A673 (cell line): Measurements from ENCODE around the gene SPIN4. TPM values are rescaled to one million over a fixed set of nuclear protein-coding genes. Genes with fewer than 3 reads are reported as not detected.
"Not testable (repeated sequence)": the region's sequence is repeated elsewhere in the genome, so short reads cannot be mapped to it uniquely, and the experiment has no call there.

Experiments used
- Bru-seq: library from RNA; stranded (reverse); fragments of 400-500 nt; gene quantifications from one replicate; lab custom pipeline; 2021; lab: Mats Ljungman, UMichigan
- BruChase-seq, 2 experiments: library from RNA; stranded (reverse); fragments of 400-500 nt; gene quantifications; one replicate each; lab custom pipeline; 2021; lab: Mats Ljungman, UMichigan
- BruUV-seq: library from RNA; stranded (reverse); fragments of 400-500 nt; replicated peaks from 2 replicates; lab custom pipeline; 2021; lab: Mats Ljungman, UMichigan
- CTCF ChIA-PET: fragments of 300-600 bp; sonication (Branson Sonifier 250); formaldehyde crosslinking; loops from one replicate; lab custom pipeline; 2022; ENCODE audit warnings: antibody characterized with exemption; lab: Charles Lee
- POLR2A ChIA-PET: fragments of 300-600 bp; sonication (Branson Sonifier 250); formaldehyde crosslinking; loops from one replicate; lab custom pipeline; 2022; ENCODE audit warnings: antibody characterized with exemption; ENCODE audit not compliant: low non-redundant PET; lab: Charles Lee
- DNase-seq: peaks from one replicate; pipeline ENCODE4 v3.0.0-alpha.2; 2015; ENCODE audit warnings: low spot score
- H3K27ac ChIP-seq: fragments of 200-600 bp; sonication (generic); 2 replicates; pipeline ENCODE4 v1.5.1; 2016; ENCODE audit warnings: mixed run types, low read depth, mild to moderate bottlenecking, mixed read lengths, antibody characterized with exemption, low read length; ENCODE audit not compliant: poor library complexity, severe bottlenecking
- H3K27me3 ChIP-seq: fragments of 200-600 bp; sonication (generic); replicated peaks from 2 replicates; pipeline ENCODE4 v1.6.1; 2017; ENCODE audit warnings: mixed run types, low read depth, mild to moderate bottlenecking, mixed read lengths, antibody characterized with exemption, low read length; ENCODE audit not compliant: insufficient read depth, poor library complexity
- H3K36me3 ChIP-seq: fragments of 200-600 bp; sonication (generic); 2 replicates; pipeline ENCODE4 v1.6.1; 2016; ENCODE audit warnings: mixed run types, mild to moderate bottlenecking, mixed read lengths, antibody characterized with exemption, low read length; ENCODE audit not compliant: insufficient read depth, poor library complexity, severe bottlenecking
- H3K4me1 ChIP-seq: fragments of 200-600 bp; sonication (generic); 2 replicates; pipeline ENCODE4 v1.6.1; 2017; ENCODE audit warnings: mixed run types, mild to moderate bottlenecking, mixed read lengths, antibody characterized with exemption, low read length; ENCODE audit not compliant: insufficient read depth, poor library complexity, severe bottlenecking
- H3K4me3 ChIP-seq: fragments of 200-600 bp; sonication (generic); 2 replicates; pipeline ENCODE4 v1.5.1; 2016; ENCODE audit warnings: low read depth, mixed run types, mild to moderate bottlenecking, mixed read lengths, low read length; ENCODE audit not compliant: poor library complexity, severe bottlenecking
- H3K9me3 ChIP-seq: fragments of 200-600 bp; sonication (generic); 2 replicates; pipeline ENCODE4 v1.6.1; 2016; ENCODE audit warnings: mixed run types, low read depth, mild to moderate bottlenecking, mixed read lengths, antibody characterized with exemption, low read length; ENCODE audit not compliant: poor library complexity, severe bottlenecking
- CTCF ChIP-seq: fragments of 300-800, 200-600 bp; sonication (generic); conservative IDR thresholded peaks from 2 replicates; pipeline ENCODE4 v1.5.1; 2017; ENCODE audit warnings: low read depth, mild to moderate bottlenecking, antibody characterized with exemption, low read length, moderate library complexity, mixed read lengths
- EZH2 ChIP-seq: fragments of 200-600 bp; sonication (generic); IDR thresholded peaks from 2 replicates; pipeline ENCODE4 v1.6.1; 2017; ENCODE audit warnings: borderline replicate concordance, low read depth, mild to moderate bottlenecking, mixed read lengths, antibody characterized with exemption, low read length; ENCODE audit not compliant: poor library complexity, severe bottlenecking
- intact Hi-C: fragments of 100-400 bp; cut with micrococcal nuclease; formaldehyde crosslinking; loops from one replicate; pipeline ENCODE4 v1.10.0; 2022; ENCODE audit not compliant: unreplicated experiment
- long read RNA-seq: library from polyadenylated mRNA; stranded (forward); transcript quantifications from one replicate; pipeline ENCODE4 v2.0.0, GENCODE V29; 2022
- total RNA-seq: library from RNA; stranded (reverse); gene quantifications from 2 replicates; pipeline ENCODE4 v1.2.3, GENCODE V29; 2021

SPIN4 gene
- total RNA-seq = 4.0 and 4.3 TPM in 2 replicates
- Bru-seq, nascent RNA = percentile 63 among the genes with signal in this experiment
- percentile 86 among the genes with signal in this experiment for BruChase-seq, experiment 1, labeled RNA remaining after a 2-hour chase
- BruChase-seq, experiment 2, labeled RNA remaining after a 6-hour chase = percentile 91 among the genes with signal in this experiment
- long read RNA-seq, full-length matches to known transcripts = 1 of 1 reads
- long read RNA-seq, partial matches to known transcripts = 0 of 1 reads
- long read RNA-seq, other reads (novel, unspliced or antisense) = 0 of 1 reads

GRCh38 chrX:63350941-63351616 lies at the start of gene SPIN4:
SPIN4 (minus strand) TSS chrX:63351332; CDS start chrX:63350819, 513 bp downstream.
- H3K4me1 ChIP-seq = no peaks in the 10 kb centered on the region
- intact Hi-C loops = no loop called here
- H3K9me3 ChIP-seq = no peaks in the 10 kb centered on the region
- DNase-seq = peak; percentile 62
- TF ChIP-seq CTCF (no peak), EZH2 (no peak)
- H3K36me3 ChIP-seq = no peaks in the 10 kb centered on the region
- H3K4me3 ChIP-seq = peak within 1 kb of the TSS; percentile 51
- ChIA-PET POLR2A (no interaction called here), CTCF (interaction anchor here (0.6 kb wide), 1 partner anchor 74 kb away, joined by 4 read pairs; no protein-coding TSS in a partner anchor)
- no TSS peak for BruUV-seq
- no peak within 1 kb of the TSS for H3K27ac ChIP-seq
- no peaks in the 10 kb centered on the region for H3K27me3 ChIP-seq

- no peak overlapping the region for H3K27ac ChIP-seq
- POLR2A ChIA-PET = no interaction called here
- H3K4me1 ChIP-seq = no peaks in the 10 kb centered on the region
- DNase-seq = no peak
- intact Hi-C loops = no loop called here
- CTCF ChIA-PET = interaction anchor here (0.6 kb wide), 1 partner anchor 403 kb away, joined by 6 read pairs; no protein-coding TSS in a partner anchor
- no peak overlapping the region for H3K4me3 ChIP-seq
- no TSS peak for BruUV-seq
- peaks cover 9% of the 10 kb centered on the region for H3K9me3 ChIP-seq
- H3K36me3 ChIP-seq = no peaks in the 10 kb centered on the region
- H3K27me3 ChIP-seq = no peaks in the 10 kb centered on the region
- TF ChIP-seq EZH2 (no peak), CTCF (no peak)
These were observed 49.2 kb upstream of the SPIN4 start for GRCh38 chrX:63400340-63400739.

GRCh38 chrX:63394872-63395271 lies 43.7 kb upstream of the SPIN4 start:
- H3K4me1 ChIP-seq = no peaks in the 10 kb centered on the region
- H3K27ac ChIP-seq = no peak overlapping the region
- no peak overlapping the region for H3K4me3 ChIP-seq
- ChIA-PET POLR2A (no interaction called here), CTCF (no interaction called here)
- no peaks in the 10 kb centered on the region for H3K27me3 ChIP-seq
- TF ChIP-seq CTCF = no peak
- TF ChIP-seq EZH2 = no peak
- no peak for DNase-seq
- peaks cover 15% of the 10 kb centered on the region for H3K9me3 ChIP-seq
- intact Hi-C loops = no loop called here
- H3K36me3 ChIP-seq = no peaks in the 10 kb centered on the region
- no TSS peak for BruUV-seq

- peaks cover 12% of the 10 kb centered on the region for H3K9me3 ChIP-seq
- H3K27me3 ChIP-seq, BruUV-seq, H3K4me1 ChIP-seq, DNase-seq, POLR2A ChIA-PET, H3K27ac ChIP-seq, intact Hi-C loops, H3K4me3 ChIP-seq, H3K36me3 ChIP-seq, CTCF ChIA-PET: not testable (repeated sequence)
These were observed 42.0 kb upstream of the SPIN4 start for GRCh38 chrX:63393094-63393493.
